HepG2 (cell line): ENCODE measurements around the gene PPM1G. TPM values are rescaled to one million over a fixed set of nuclear protein-coding genes. Genes with fewer than 3 reads are reported as not detected.

Experiments used
- ATAC-seq: fragments of 200-7000 bp; cut with Tn5 transposase; 3 replicates; pipeline ENCODE4 v1.9.1; 2020; ENCODE audit warnings: mild to moderate bottlenecking, moderate library complexity
- BruUV-seq: library from RNA; stranded (reverse); fragments of 400-500 nt; replicated peaks from 2 replicates; lab custom pipeline; 2021; lab: Mats Ljungman, UMichigan
- CTCF ChIA-PET: fragments of 300-600 bp; formaldehyde crosslinking; extraction: SDS; loops from one replicate; lab custom pipeline; 2021; ENCODE audit warnings: low total read pairs, inconsistent platforms, low intra/inter-chr PET ratio; lab: Yijun Ruan, JAX
- POLR2A ChIA-PET: fragments of 350-600 bp; sonication (Branson Sonifier 250); formaldehyde crosslinking; loops from one replicate; lab custom pipeline; 2020; ENCODE audit warnings: antibody characterized with exemption, inconsistent platforms; lab: Yijun Ruan, JAX
- DNase-seq: peaks from one replicate; pipeline ENCODE4 v3.0.0-alpha.2; 2015; ENCODE audit warnings: low spot score
- FAIRE-seq: peaks from 3 replicates; lab custom pipeline; 2011; peaks lifted over from hg19 to GRCh38; lab: Jason Lieb, UNC
- H2AFZ ChIP-seq: one replicate; pipeline ENCODE4 v1.6.1; 2011; ENCODE audit warnings: low read length, inconsistent platforms
- H3K27ac ChIP-seq: fragments of 300-600 bp; 3 replicates; pipeline ENCODE4 v1.8.0; 2011; ENCODE audit warnings: mixed run types, mild to moderate bottlenecking, mixed read lengths, low read length, inconsistent platforms; ENCODE audit not compliant: insufficient read depth; ENCODE audit errors: extremely low read length
- H3K27me3 ChIP-seq, 2 experiments: fragments of 200-600 bp in 1 of 2; 2 replicates in 1 of 2; 3 replicates in 1 of 2; pipeline versions ENCODE4 v1.6.0 to v1.8.0; 2011; ENCODE audit warnings: low read length in 2 of 2, mild to moderate bottlenecking in 2 of 2, moderate library complexity in 2 of 2, inconsistent platforms in 1 of 2; ENCODE audit not compliant: insufficient read depth in 2 of 2, control insufficient read depth in 1 of 2
- H3K36me3 ChIP-seq, 2 experiments: fragments of 200-600 bp in 1 of 2; replicated peaks in 1 of 2; 2 replicates in 1 of 2; 3 replicates in 1 of 2; pipeline versions ENCODE4 v1.5.1 to v1.8.0; 2011; ENCODE audit warnings: low read length in 2 of 2, inconsistent platforms in 1 of 2; ENCODE audit not compliant: insufficient read depth in 2 of 2, control insufficient read depth in 1 of 2
- H3K4me1 ChIP-seq: 2 replicates; pipeline ENCODE4 v1.5.1; 2012; ENCODE audit warnings: low read length, inconsistent platforms; ENCODE audit not compliant: insufficient read depth
- H3K4me2 ChIP-seq: 2 replicates; pipeline ENCODE4 v1.6.0; 2011; ENCODE audit warnings: low read depth, low read length, inconsistent platforms
- H3K4me3 ChIP-seq, 3 experiments: fragments of 200-600 bp in 1 of 3; sonication (generic), shearing (Covaris generic) in 1 of 3; replicated peaks in 1 of 3; 2 replicates each; pipeline ENCODE4 v1.5.1; 2011 to 2016; ENCODE audit warnings: low read length in 3 of 3, inconsistent platforms in 2 of 3, low read depth in 2 of 3, mild to moderate bottlenecking in 2 of 3, control low read depth in 1 of 3, mixed read lengths in 1 of 3; ENCODE audit not compliant: insufficient read depth in 1 of 3
- H3K79me2 ChIP-seq: one replicate; pipeline ENCODE4 v1.6.1; 2011; ENCODE audit warnings: low read length, inconsistent platforms; ENCODE audit not compliant: insufficient read depth
- H3K9ac ChIP-seq: 2 replicates; pipeline ENCODE4 v1.6.0; 2011; ENCODE audit warnings: mild to moderate bottlenecking, low read depth, low read length, inconsistent platforms; ENCODE audit not compliant: insufficient read depth
- H3K9me3 ChIP-seq: 2 replicates; pipeline ENCODE4 v1.5.1; 2012; ENCODE audit warnings: mild to moderate bottlenecking, low read length
- H4K20me1 ChIP-seq: 2 replicates; pipeline ENCODE4 v1.6.0; 2011; ENCODE audit warnings: inconsistent platforms, mild to moderate bottlenecking, low read length, moderate library complexity; ENCODE audit not compliant: insufficient read depth
- ATF7-NPFF ChIP-seq: sonication (generic); formaldehyde crosslinking; IDR thresholded peaks from 2 replicates; pipeline ENCODE4 v1.8.1; 2023; ENCODE audit warnings: mild to moderate bottlenecking, low read depth, missing genetic modification reagents, moderate library complexity
- DMAP1 ChIP-seq: IDR thresholded peaks from 2 replicates; pipeline ENCODE4 v1.6.1; 2016
- DR1 ChIP-seq: sonication (generic); formaldehyde crosslinking; IDR thresholded peaks from 2 replicates; pipeline ENCODE4 v1.8.0; 2021; ENCODE audit warnings: mild to moderate bottlenecking, missing genetic modification reagents, inconsistent platforms
- JUN ChIP-seq: sonication (generic); formaldehyde crosslinking; IDR thresholded peaks from 2 replicates; pipeline ENCODE4 v1.4.0; 2020; ENCODE audit warnings: mild to moderate bottlenecking, missing genetic modification reagents
- NFKB2 ChIP-seq: sonication (generic); formaldehyde crosslinking; IDR thresholded peaks from 2 replicates; pipeline ENCODE4 v1.4.0; 2020; ENCODE audit warnings: missing genetic modification reagents, borderline replicate concordance
- RARG ChIP-seq: sonication (generic); formaldehyde crosslinking; IDR thresholded peaks from 2 replicates; pipeline ENCODE4 v1.4.0; 2020; ENCODE audit warnings: low read depth, mild to moderate bottlenecking, missing genetic modification reagents
- TSC22D2 ChIP-seq: sonication (generic); formaldehyde crosslinking; IDR thresholded peaks from 2 replicates; pipeline ENCODE4 v1.5.1; 2020; ENCODE audit warnings: missing genetic modification reagents, mild to moderate bottlenecking, borderline replicate concordance
- ZNF562 ChIP-seq: sonication (generic); formaldehyde crosslinking; IDR thresholded peaks from 2 replicates; pipeline ENCODE4 v1.8.0; 2022; ENCODE audit warnings: missing genetic modification reagents, borderline replicate concordance
- ZNF598 ChIP-seq: sonication (generic); formaldehyde crosslinking; IDR thresholded peaks from 2 replicates; pipeline ENCODE4 v1.5.1; 2020; ENCODE audit warnings: mild to moderate bottlenecking, missing genetic modification reagents, borderline replicate concordance
- ZNF724P ChIP-seq: sonication (generic); formaldehyde crosslinking; IDR thresholded peaks from 2 replicates; pipeline ENCODE4 v1.8.0; 2022; ENCODE audit warnings: missing genetic modification reagents, borderline replicate concordance
- ZNF747 ChIP-seq: sonication (generic); formaldehyde crosslinking; IDR thresholded peaks from 2 replicates; pipeline ENCODE4 v1.8.1; 2023; ENCODE audit warnings: missing genetic modification reagents, mild to moderate bottlenecking, borderline replicate concordance
- ZNF781 ChIP-seq: sonication (generic); formaldehyde crosslinking; IDR thresholded peaks from 2 replicates; pipeline ENCODE4 v1.5.1; 2020; ENCODE audit warnings: borderline replicate concordance, mild to moderate bottlenecking, missing genetic modification reagents; ENCODE audit errors: not compliant biosample characterization
- WGBS: methylation state at CpG from one replicate; pipeline ENCODE4 v1.1.6; 2017; ENCODE audit warnings: low lambda C conversion rate; 5-methylcytosine and 5-hydroxymethylcytosine counted together
- in situ Hi-C: cut with HindIII; loops from 2 replicates; pipeline ENCODE4 v1.10.0; 2017; ENCODE audit warnings: low pct_unique_long_range_greater_than_20kb; ENCODE audit not compliant: extremely low pct_ligation_motif_present
- intact Hi-C: fragments of 100-400 bp; cut with micrococcal nuclease; formaldehyde crosslinking; loops from one replicate; pipeline ENCODE4 v1.10.0; 2022; ENCODE audit not compliant: unreplicated experiment
- polyA plus RNA-seq, 8 experiments: library from polyadenylated mRNA; depleted of rRNA in 3 of 8; stranded (reverse) in 7 of 8; unstranded in 1 of 8; fragments of >200 nt; fragmentation: Illumina TruSeq in 4 of 8; extraction: Trizol in 4 of 8; gene quantifications; 2 replicates each; pipeline versions ENCODE4 v1.2.1 to v1.2.3, GENCODE V29; 2011 to 2016; ENCODE audit warnings: low read depth in 4 of 8, missing spikeins in 1 of 8, mixed read lengths in 1 of 8; ENCODE audit not compliant: insufficient read depth in 1 of 8
- total RNA-seq, 5 experiments: library from RNA; depleted of rRNA; stranded (reverse); fragments of >200 nt; fragmentation: Illumina TruSeq; extraction: Trizol; gene quantifications; 2 replicates each; pipeline ENCODE4 v1.2.3, GENCODE V29; 2016; ENCODE audit warnings: low read depth in 1 of 5
- TF ChIP-seq, protein P1 (sequence below): sonication (generic); formaldehyde crosslinking; IDR thresholded peaks from 2 replicates; pipeline ENCODE4 v1.8.1; 2023; ENCODE audit warnings: mild to moderate bottlenecking, missing genetic modification reagents, borderline replicate concordance
- TF ChIP-seq, protein P2 (sequence below): sonication (generic); formaldehyde crosslinking; IDR thresholded peaks from 2 replicates; pipeline ENCODE4 v1.4.0; 2020; ENCODE audit warnings: mild to moderate bottlenecking, missing genetic modification reagents

Gene PPM1G
- total and polyA plus RNA-seq, 2 of the 13 experiments (the other 11 are each of a cell fraction or from before 2014, with no cell fraction given), result 58.2 to 213 TPM

DNA sequence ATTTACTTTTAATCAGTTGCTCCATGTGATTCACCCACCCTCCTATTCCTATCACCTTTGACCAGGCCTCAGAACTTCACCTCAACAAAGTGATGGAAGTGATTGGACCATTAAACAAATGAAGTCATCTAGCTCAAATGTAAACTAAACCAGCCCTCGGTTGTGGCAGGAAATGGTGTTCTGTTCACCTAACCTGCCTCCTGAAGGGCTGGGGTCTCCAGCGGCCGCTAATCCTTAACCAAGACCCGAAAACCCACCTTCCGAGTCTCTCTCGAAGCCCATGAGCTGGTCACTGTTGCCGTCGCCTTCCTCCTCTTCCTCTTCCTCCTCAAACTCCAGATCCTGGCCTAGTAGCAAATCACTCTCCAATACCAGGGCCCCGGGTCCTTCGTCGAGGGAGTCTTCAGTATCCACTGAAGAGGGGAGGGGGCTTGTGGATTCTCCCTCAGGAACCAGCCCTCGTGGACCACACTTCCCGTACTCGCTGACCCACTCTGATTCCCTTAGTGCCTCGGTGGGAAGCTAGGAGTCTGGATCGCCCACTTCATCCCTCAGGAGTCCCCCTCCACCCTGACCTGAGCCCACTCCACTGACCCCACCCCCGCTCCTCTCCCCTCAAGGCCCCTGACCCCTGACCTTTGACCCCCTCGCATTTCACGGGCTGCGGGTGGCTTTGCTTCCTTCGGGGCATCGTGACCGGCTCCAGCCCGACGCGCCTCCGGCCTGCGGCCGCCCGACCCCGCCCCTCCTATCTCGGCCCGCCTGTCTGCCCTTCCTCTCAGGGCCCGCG, 29.4 kb downstream of the PPM1G start:
- Histone ChIP-seq H3K27me3 (no peaks in the 10 kb centered on the region), H3K79me2 (peaks cover 3% of the 10 kb centered on the region), H4K20me1 (peaks cover 3% of the 10 kb centered on the region; the same call in 1 of the 2 replicates), H3K4me2 (peak overlapping the region; percentile 90), H2AFZ (no peak overlapping the region), H3K4me1 (peaks cover 26% of the 10 kb centered on the region), H3K36me3 (peaks cover 48 to 71% of the 10 kb centered on the region in 2 experiments), H3K4me3 (peak overlapping the region; percentile 50 to 75 (median 63)), H3K9ac (peak overlapping the region; percentile 75), H3K9me3 (no peaks in the 10 kb centered on the region), H3K27ac (peak overlapping the region; percentile 85)
- TSS peak; percentile 33 for BruUV-seq
- in situ Hi-C loops, result no loop called here
- POLR2A ChIA-PET, result interaction anchor here (1.1 to 5.1 kb wide), 9 partner anchors 10 to 87 kb away, joined by 3 to 38 read pairs (median 11); partner anchors contain the start of genes EIF2B4, GTF3C2, MPV17 and NRBP1
- WGBS, result 48% methylated on average over 35 of the region's 35 CpGs
- FAIRE-seq, result peak; percentile 88
- DNase-seq, result peak; percentile 81
- intact Hi-C loops, result loop anchor here (10.0 kb wide), 1 partner anchor 125 kb away; no protein-coding TSS in a partner anchor
- CTCF ChIA-PET, result no interaction called here
- peak; percentile 59 for ATAC-seq
- TF ChIP-seq NFKB2 (CRISPR knock-in tag) (no peak), ATF7-NPFF (CRISPR knock-in tag) (0 out of 2 replicates have a peak, but pooled peaks have one; percentile 42), ZNF781 (no peak), ZNF598 (CRISPR knock-in tag) (no peak), ZNF562 (CRISPR knock-in tag) (no peak), DR1 (CRISPR knock-in tag) (no peak), ZNF724P (CRISPR knock-in tag) (no peak), DMAP1 (CRISPR knock-in tag) (peak; percentile 60), RARG (CRISPR knock-in tag) (no peak), TSC22D2 (no peak), ZNF747 (no peak), JUN (CRISPR knock-in tag) (0 out of 2 replicates have a peak, but pooled peaks have one; percentile 60)
- TF ChIP-seq, protein P1, sequence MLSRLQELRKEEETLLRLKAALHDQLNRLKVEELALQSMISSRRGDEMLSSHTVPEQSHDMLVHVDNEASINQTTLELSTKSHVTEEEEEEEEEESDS, result no peak
- TF ChIP-seq, protein P2, sequence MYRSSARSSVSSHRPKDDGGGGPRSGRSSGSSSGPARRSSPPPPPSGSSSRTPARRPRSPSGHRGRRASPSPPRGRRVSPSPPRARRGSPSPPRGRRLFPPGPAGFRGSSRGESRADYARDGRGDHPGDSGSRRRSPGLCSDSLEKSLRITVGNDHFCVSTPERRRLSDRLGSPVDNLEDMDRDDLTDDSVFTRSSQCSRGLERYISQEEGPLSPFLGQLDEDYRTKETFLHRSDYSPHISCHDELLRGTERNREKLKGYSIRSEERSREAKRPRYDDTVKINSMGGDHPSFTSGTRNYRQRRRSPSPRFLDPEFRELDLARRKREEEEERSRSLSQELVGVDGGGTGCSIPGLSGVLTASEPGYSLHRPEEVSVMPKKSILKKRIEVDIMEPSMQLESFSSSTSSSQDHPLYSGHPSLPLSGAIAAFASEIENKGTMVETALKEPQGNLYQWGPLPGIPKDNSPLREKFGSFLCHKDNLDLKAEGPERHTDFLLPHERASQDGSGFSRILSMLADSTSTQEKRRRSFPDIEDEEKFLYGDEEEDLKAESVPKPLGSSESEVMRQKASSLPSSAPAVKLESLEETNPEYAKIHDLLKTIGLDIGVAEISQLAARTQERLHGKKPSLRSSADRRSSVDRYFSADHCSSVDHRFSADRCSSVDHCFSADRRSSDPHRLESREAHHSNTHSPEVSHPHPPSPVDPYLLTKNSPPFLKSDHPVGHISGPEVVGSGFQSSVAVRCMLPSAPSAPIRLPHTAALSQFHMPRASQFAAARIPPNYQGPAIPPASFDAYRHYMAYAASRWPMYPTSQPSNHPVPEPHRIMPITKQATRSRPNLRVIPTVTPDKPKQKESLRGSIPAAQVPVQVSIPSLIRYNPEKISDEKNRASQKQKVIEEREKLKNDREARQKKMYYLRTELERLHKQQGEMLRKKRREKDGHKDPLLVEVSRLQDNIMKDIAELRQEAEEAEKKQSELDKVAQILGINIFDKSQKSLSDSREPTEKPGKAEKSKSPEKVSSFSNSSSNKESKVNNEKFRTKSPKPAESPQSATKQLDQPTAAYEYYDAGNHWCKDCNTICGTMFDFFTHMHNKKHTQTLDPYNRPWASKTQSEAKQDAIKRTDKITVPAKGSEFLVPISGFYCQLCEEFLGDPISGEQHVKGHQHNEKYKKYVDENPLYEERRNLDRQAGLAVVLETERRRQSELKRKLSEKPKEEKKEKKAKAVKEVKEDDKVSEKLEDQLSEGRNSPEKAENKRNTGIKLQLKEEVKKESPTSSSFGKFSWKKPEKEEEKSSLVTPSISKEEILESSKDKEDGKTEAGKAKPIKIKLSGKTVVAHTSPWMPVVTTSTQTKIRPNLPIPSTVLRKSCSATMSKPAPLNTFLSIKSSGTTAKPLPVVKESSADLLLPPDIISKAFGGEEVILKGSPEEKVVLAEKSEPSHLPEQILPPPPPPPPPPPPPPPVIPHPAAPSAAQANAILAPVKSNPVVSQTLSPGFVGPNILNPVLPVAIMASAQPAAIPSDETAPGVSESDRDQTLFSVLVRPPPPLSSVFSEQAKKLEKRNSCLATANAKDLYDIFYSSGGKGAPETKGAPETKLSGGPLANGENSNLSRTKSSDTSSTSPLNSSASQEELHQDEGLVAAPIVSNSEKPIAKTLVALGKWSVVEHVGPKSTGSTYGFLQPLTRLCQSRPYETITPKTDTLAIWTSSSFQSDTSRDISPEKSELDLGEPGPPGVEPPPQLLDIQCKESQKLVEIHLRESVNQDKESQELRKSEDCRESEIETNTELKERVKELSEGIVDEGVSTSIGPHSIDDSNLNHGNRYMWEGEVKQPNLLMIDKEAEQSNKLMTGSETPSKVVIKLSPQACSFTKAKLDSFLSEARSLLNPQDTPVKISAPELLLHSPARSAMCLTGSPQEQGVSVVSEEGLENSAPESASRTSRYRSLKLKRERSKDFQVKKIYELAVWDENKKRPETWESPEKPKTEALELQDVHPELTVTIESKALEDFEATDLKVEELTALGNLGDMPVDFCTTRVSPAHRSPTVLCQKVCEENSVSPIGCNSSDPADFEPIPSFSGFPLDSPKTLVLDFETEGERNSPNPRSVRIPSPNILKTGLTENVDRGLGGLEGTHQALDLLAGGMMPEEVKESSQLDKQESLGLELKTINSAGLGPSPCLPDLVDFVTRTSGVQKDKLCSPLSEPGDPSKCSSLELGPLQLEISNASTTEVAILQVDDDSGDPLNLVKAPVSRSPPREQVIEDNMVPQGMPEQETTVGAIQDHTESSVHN (CRISPR knock-in tag), result 0 out of 2 replicates have a peak, but pooled peaks have one; percentile 28
